SK-N-SH treated with all-trans-retinoic acid at 6 μM for 48 hours (cell line): ENCODE results near the gene CPB1.
A peak's percentile ranks its signal among the peaks of the same experiment; 100 is the strongest.

ENCODE experiments used
- ATAC-seq: fragments of 200-7000 bp; cut with Tn5 transposase; 3 replicates; pipeline ENCODE4 v1.9.1; 2020; ENCODE audit warnings: mild to moderate bottlenecking, moderate library complexity
- ARNTL ChIP-seq: fragments of 450-650 bp; formaldehyde crosslinking; IDR thresholded peaks from 2 replicates; pipeline ENCODE4 v1.5.0; 2020; ENCODE audit warnings: low read depth, mild to moderate bottlenecking, moderate library complexity, borderline replicate concordance
- BACH2 ChIP-seq: fragments of 250-450 bp; sonication (Bioruptor Pico); IDR thresholded peaks from 2 replicates; pipeline ENCODE4 v1.9.0; 2021; ENCODE audit warnings: mild to moderate bottlenecking, borderline replicate concordance
- CSDC2 ChIP-seq: fragments of 250-450 bp; sonication (Bioruptor Pico); IDR thresholded peaks from 2 replicates; pipeline ENCODE4 v1.5.0; 2020; ENCODE audit warnings: mild to moderate bottlenecking, moderate library complexity
- ESRRG ChIP-seq: fragments of 250-450 bp; sonication (Bioruptor Pico); IDR thresholded peaks from 2 replicates; pipeline ENCODE4 v1.6.1; 2021; ENCODE audit warnings: mild to moderate bottlenecking
- GLIS3 ChIP-seq: fragments of 250-450 bp; sonication (Bioruptor Pico); IDR thresholded peaks from 2 replicates; pipeline ENCODE4 v1.5.0; 2020; ENCODE audit warnings: mild to moderate bottlenecking, moderate library complexity
- ISL1 ChIP-seq: fragments of 250-450 bp; sonication (Bioruptor Pico); IDR thresholded peaks from 2 replicates; pipeline ENCODE4 v2.1.2; 2022; ENCODE audit warnings: mild to moderate bottlenecking, moderate library complexity
- OSR1 ChIP-seq: fragments of 250-450 bp; sonication (Bioruptor Pico); IDR thresholded peaks from 2 replicates; pipeline ENCODE4 v1.8.0; 2022; ENCODE audit warnings: moderate library complexity, mild to moderate bottlenecking, inconsistent platforms
- PPARA ChIP-seq: fragments of 250-450 bp; sonication (Bioruptor Pico); IDR thresholded peaks from 2 replicates; pipeline ENCODE4 v1.5.0; 2020; ENCODE audit warnings: mild to moderate bottlenecking, borderline replicate concordance
- RARB ChIP-seq: fragments of 250-450 bp; sonication (Bioruptor Pico); IDR thresholded peaks from 2 replicates; pipeline ENCODE4 v1.8.0; 2021; ENCODE audit warnings: mild to moderate bottlenecking, moderate library complexity
- SNAI2 ChIP-seq: fragments of 250-450 bp; sonication (Bioruptor Pico); IDR thresholded peaks from 2 replicates; pipeline ENCODE4 v1.5.0; 2020; ENCODE audit warnings: mild to moderate bottlenecking, moderate library complexity
- TCF4 ChIP-seq: fragments of 250-450 bp; sonication (Bioruptor Pico); IDR thresholded peaks from 2 replicates; pipeline ENCODE4 v1.8.0; 2021; ENCODE audit warnings: mild to moderate bottlenecking, moderate library complexity, borderline replicate concordance
- TOX ChIP-seq: fragments of 250-450 bp; sonication (Bioruptor Pico); IDR thresholded peaks from 2 replicates; pipeline ENCODE4 v1.8.0; 2021; ENCODE audit warnings: mild to moderate bottlenecking, moderate library complexity, borderline replicate concordance
- ZC3H10 ChIP-seq: fragments of 250-450 bp; sonication (Bioruptor Pico); IDR thresholded peaks from 2 replicates; pipeline ENCODE4 v1.5.1; 2021; ENCODE audit warnings: mild to moderate bottlenecking, moderate library complexity
- ZFP3 ChIP-seq: fragments of 250-450 bp; sonication (Bioruptor Pico); IDR thresholded peaks from 2 replicates; pipeline ENCODE4 v1.5.0; 2020; ENCODE audit warnings: mild to moderate bottlenecking, moderate library complexity
- ZFP30 ChIP-seq: fragments of 450-650 bp; formaldehyde crosslinking; IDR thresholded peaks from 2 replicates; pipeline ENCODE4 v1.5.0; 2022; ENCODE audit warnings: mild to moderate bottlenecking, moderate library complexity
- ZNF565 ChIP-seq: fragments of 450-650 bp; formaldehyde crosslinking; conservative IDR thresholded peaks from 2 replicates; pipeline ENCODE4 v1.5.0; 2020; ENCODE audit warnings: low read depth, mild to moderate bottlenecking, moderate library complexity
- ZNF8 ChIP-seq: fragments of 450-650 bp; formaldehyde crosslinking; IDR thresholded peaks from 2 replicates; pipeline ENCODE4 v1.5.0; 2020; ENCODE audit warnings: mild to moderate bottlenecking, moderate library complexity
- TF ChIP-seq, protein P1 (sequence below): fragments of 250-450 bp; sonication (Bioruptor Pico); IDR thresholded peaks from 2 replicates; pipeline ENCODE4 v1.5.1; 2021; ENCODE audit warnings: mild to moderate bottlenecking, moderate library complexity
- TF ChIP-seq, protein P2 (sequence below): fragments of 250-450 bp; sonication (Bioruptor Pico); IDR thresholded peaks from 2 replicates; pipeline ENCODE4 v1.8.0; 2020; ENCODE audit warnings: mild to moderate bottlenecking, moderate library complexity, borderline replicate concordance
- TF ChIP-seq, protein P3 (sequence below): fragments of 250-450 bp; sonication (Bioruptor Pico); IDR thresholded peaks from 2 replicates; pipeline ENCODE4 v1.8.0; 2021; ENCODE audit warnings: low read depth, mild to moderate bottlenecking, moderate library complexity, borderline replicate concordance
- TF ChIP-seq, protein P4 (sequence below): fragments of 250-450 bp; sonication (Bioruptor Pico); IDR thresholded peaks from 2 replicates; pipeline ENCODE4 v1.5.0; 2020; ENCODE audit warnings: mild to moderate bottlenecking, moderate library complexity

CPB1 gene

DNA sequence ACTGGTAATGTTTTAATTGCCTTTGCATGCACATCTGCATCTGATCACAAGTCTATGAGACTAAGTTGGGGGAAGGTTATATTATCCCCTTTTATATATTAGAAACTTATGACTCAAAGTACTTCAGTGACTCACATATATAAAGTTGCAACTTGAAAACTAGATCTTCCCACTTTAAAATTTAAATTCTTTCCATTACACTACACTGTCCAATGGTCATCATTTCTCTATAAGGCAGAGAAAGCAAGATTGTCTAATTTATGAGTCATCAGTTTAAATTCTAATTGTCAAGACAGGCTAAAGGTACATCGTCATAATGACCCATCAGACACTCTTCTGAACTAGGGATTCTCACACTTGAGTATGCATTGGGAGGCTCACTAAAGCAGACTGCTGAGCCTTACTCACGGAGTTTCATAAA, 75.4 kb downstream of the CPB1 start:
- TF ChIP-seq PPARA (CRISPR knock-in tag) (no peak), ZFP30 (CRISPR knock-in tag) (no peak), SNAI2 (CRISPR knock-in tag) (no peak), ZFP3 (CRISPR knock-in tag) (no peak), ZC3H10 (CRISPR knock-in tag) (no peak), ARNTL (CRISPR knock-in tag) (no peak), OSR1 (CRISPR knock-in tag) (no peak), CSDC2 (CRISPR knock-in tag) (no peak), ISL1 (CRISPR knock-in tag) (no peak), BACH2 (CRISPR knock-in tag) (no peak), TOX (CRISPR knock-in tag) (no peak), GLIS3 (CRISPR knock-in tag) (no peak), RARB (no peak), ZNF565 (CRISPR knock-in tag) (no peak), TCF4 (CRISPR knock-in tag) (no peak), ZNF8 (CRISPR knock-in tag) (no peak)
- TF ChIP-seq, protein P1, sequence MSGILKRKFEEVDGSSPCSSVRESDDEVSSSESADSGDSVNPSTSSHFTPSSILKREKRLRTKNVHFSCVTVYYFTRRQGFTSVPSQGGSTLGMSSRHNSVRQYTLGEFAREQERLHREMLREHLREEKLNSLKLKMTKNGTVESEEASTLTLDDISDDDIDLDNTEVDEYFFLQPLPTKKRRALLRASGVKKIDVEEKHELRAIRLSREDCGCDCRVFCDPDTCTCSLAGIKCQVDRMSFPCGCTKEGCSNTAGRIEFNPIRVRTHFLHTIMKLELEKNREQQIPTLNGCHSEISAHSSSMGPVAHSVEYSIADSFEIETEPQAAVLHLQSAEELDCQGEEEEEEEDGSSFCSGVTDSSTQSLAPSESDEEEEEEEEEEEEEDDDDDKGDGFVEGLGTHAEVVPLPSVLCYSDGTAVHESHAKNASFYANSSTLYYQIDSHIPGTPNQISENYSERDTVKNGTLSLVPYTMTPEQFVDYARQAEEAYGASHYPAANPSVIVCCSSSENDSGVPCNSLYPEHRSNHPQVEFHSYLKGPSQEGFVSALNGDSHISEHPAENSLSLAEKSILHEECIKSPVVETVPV (CRISPR knock-in tag), result no peak
- TF ChIP-seq, protein P2, sequence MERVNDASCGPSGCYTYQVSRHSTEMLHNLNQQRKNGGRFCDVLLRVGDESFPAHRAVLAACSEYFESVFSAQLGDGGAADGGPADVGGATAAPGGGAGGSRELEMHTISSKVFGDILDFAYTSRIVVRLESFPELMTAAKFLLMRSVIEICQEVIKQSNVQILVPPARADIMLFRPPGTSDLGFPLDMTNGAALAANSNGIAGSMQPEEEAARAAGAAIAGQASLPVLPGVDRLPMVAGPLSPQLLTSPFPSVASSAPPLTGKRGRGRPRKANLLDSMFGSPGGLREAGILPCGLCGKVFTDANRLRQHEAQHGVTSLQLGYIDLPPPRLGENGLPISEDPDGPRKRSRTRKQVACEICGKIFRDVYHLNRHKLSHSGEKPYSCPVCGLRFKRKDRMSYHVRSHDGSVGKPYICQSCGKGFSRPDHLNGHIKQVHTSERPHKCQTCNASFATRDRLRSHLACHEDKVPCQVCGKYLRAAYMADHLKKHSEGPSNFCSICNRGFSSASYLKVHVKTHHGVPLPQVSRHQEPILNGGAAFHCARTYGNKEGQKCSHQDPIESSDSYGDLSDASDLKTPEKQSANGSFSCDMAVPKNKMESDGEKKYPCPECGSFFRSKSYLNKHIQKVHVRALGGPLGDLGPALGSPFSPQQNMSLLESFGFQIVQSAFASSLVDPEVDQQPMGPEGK, result no peak
- TF ChIP-seq, protein P3, sequence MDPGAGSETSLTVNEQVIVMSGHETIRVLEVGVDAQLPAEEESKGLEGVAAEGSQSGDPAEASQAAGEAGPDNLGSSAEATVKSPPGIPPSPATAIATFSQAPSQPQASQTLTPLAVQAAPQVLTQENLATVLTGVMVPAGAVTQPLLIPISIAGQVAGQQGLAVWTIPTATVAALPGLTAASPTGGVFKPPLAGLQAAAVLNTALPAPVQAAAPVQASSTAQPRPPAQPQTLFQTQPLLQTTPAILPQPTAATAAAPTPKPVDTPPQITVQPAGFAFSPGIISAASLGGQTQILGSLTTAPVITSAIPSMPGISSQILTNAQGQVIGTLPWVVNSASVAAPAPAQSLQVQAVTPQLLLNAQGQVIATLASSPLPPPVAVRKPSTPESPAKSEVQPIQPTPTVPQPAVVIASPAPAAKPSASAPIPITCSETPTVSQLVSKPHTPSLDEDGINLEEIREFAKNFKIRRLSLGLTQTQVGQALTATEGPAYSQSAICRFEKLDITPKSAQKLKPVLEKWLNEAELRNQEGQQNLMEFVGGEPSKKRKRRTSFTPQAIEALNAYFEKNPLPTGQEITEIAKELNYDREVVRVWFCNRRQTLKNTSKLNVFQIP, result no peak
- peak; percentile 85 for ATAC-seq

DNA sequence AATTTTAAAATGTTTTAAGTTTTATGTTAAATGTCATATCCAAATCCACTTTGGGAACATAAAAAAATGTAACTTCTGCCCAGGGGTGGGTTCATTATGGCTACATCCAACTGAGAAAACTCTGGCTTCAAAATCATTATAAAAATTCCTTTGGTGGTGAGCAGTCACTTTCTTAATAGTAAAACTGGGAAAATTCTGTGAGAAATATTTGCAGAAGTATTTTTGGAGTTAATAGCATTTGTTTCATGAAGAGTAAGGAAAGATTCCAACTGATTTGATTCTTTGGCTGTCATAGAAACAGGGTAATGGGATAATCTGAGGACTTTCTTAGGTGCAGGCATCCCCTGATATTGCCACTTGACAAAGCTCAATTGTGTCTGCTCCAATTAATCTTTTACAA, 76.3 kb downstream of the CPB1 start:
- ATAC-seq, result no peak

More for the DNA sequence above, 76.3 kb downstream of the CPB1 start:
- TF ChIP-seq ESRRG (CRISPR knock-in tag), result no peak
- TF ChIP-seq, protein P1 (CRISPR knock-in tag), result no peak
- TF ChIP-seq, protein P2, result no peak
- TF ChIP-seq, protein P4, sequence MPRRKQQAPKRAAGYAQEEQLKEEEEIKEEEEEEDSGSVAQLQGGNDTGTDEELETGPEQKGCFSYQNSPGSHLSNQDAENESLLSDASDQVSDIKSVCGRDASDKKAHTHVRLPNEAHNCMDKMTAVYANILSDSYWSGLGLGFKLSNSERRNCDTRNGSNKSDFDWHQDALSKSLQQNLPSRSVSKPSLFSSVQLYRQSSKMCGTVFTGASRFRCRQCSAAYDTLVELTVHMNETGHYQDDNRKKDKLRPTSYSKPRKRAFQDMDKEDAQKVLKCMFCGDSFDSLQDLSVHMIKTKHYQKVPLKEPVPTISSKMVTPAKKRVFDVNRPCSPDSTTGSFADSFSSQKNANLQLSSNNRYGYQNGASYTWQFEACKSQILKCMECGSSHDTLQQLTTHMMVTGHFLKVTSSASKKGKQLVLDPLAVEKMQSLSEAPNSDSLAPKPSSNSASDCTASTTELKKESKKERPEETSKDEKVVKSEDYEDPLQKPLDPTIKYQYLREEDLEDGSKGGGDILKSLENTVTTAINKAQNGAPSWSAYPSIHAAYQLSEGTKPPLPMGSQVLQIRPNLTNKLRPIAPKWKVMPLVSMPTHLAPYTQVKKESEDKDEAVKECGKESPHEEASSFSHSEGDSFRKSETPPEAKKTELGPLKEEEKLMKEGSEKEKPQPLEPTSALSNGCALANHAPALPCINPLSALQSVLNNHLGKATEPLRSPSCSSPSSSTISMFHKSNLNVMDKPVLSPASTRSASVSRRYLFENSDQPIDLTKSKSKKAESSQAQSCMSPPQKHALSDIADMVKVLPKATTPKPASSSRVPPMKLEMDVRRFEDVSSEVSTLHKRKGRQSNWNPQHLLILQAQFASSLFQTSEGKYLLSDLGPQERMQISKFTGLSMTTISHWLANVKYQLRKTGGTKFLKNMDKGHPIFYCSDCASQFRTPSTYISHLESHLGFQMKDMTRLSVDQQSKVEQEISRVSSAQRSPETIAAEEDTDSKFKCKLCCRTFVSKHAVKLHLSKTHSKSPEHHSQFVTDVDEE (CRISPR knock-in tag), result no peak
- no peak for TF ChIP-seq PPARA (CRISPR knock-in tag)
- TF ChIP-seq CSDC2 (CRISPR knock-in tag), result no peak
- TF ChIP-seq RARB, result no peak
- TF ChIP-seq GLIS3 (CRISPR knock-in tag), result no peak
- no peak for TF ChIP-seq BACH2 (CRISPR knock-in tag)
- no peak for TF ChIP-seq TCF4 (CRISPR knock-in tag)
- TF ChIP-seq, protein P3, result no peak
- no peak for TF ChIP-seq ZFP3 (CRISPR knock-in tag)
